H1 (cell line): Measurements from ENCODE around the gene NLN. TPM values are rescaled to one million over a fixed set of nuclear protein-coding genes. Genes with fewer than 3 reads are reported as not detected.

ENCODE experiments used
- CTCF ChIA-PET: fragments of 300-600 bp; sonication (Branson Sonifier 250); formaldehyde crosslinking; loops from one replicate; lab custom pipeline; 2021; ENCODE audit not compliant: partially characterized antibody; lab: Charles Lee
- POLR2A ChIA-PET: fragments of 300-600 bp; sonication (Branson Sonifier 250); formaldehyde crosslinking; loops from one replicate; lab custom pipeline; 2021; ENCODE audit warnings: inconsistent platforms; ENCODE audit not compliant: partially characterized antibody; lab: Charles Lee
- DNase-seq, 2 experiments: peaks; one replicate each; pipeline versions ENCODE4 v3.0.0 to v3.0.0-alpha.2; 2010 to 2022; ENCODE audit warnings: low spot score in 2 of 2, low read depth in 1 of 2, mixed read lengths in 1 of 2
- FAIRE-seq: peaks from 2 replicates; lab custom pipeline; 2011; peaks lifted over from hg19 to GRCh38; lab: Jason Lieb, UNC
- H2AFZ ChIP-seq: 2 replicates; pipeline ENCODE4 v1.8.1; 2012; ENCODE audit warnings: low read length, inconsistent platforms
- H2AK5ac ChIP-seq: 2 replicates; pipeline ENCODE4 v1.6.1; 2013; ENCODE audit warnings: low read depth, low read length
- H2BK120ac ChIP-seq: replicated peaks from 2 replicates; pipeline ENCODE3; 2013; ENCODE audit warnings: low read depth, low read length, inconsistent platforms
- H2BK12ac ChIP-seq: 2 replicates; pipeline ENCODE4 v1.6.1; 2013; ENCODE audit warnings: low read depth, low read length
- H2BK15ac ChIP-seq: 2 replicates; pipeline ENCODE4 v1.6.1; 2013; ENCODE audit warnings: low read length
- H2BK20ac ChIP-seq: 2 replicates; pipeline ENCODE4 v1.6.1; 2013; ENCODE audit warnings: low read length
- H2BK5ac ChIP-seq: 2 replicates; pipeline ENCODE4 v1.6.1; 2013; ENCODE audit warnings: low read depth, low read length
- H3K14ac ChIP-seq: 2 replicates; pipeline ENCODE4 v1.6.1; 2013; ENCODE audit warnings: inconsistent platforms; ENCODE audit not compliant: insufficient read length
- H3K18ac ChIP-seq: 2 replicates; pipeline ENCODE4 v1.6.1; 2013; ENCODE audit warnings: low read length; ENCODE audit errors: extremely low read depth
- H3K23ac ChIP-seq: 2 replicates; pipeline ENCODE4 v1.6.1; 2013; ENCODE audit warnings: inconsistent platforms; ENCODE audit not compliant: insufficient read length
- H3K23me2 ChIP-seq: 2 replicates; pipeline ENCODE4 v1.6.1; 2013; ENCODE audit warnings: low read depth, low read length
- H3K27ac ChIP-seq: 2 replicates; pipeline ENCODE4 v1.6.1; 2011; ENCODE audit warnings: low read depth, low read length, inconsistent platforms
- H3K27me3 ChIP-seq, 4 experiments: replicated peaks in 1 of 4; 1 replicate in 1 of 4; 2 replicates in 3 of 4; pipeline versions ENCODE4 v1.6.1 to v1.8.1; 2011 to 2013; ENCODE audit warnings: low read length in 3 of 4, mild to moderate bottlenecking in 3 of 4, inconsistent platforms in 2 of 4, mixed read lengths in 2 of 4, moderate library complexity in 1 of 4; ENCODE audit not compliant: control insufficient read depth in 3 of 4, insufficient read depth in 3 of 4; ENCODE audit errors: extremely low read depth in 1 of 4
- H3K36me3 ChIP-seq, 4 experiments: 2 replicates each; pipeline versions ENCODE4 v1.6.1 to v1.8.1; 2011 to 2013; ENCODE audit warnings: mild to moderate bottlenecking in 4 of 4, low read length in 3 of 4, moderate library complexity in 2 of 4, control low read depth in 1 of 4, inconsistent platforms in 1 of 4; ENCODE audit not compliant: insufficient read depth in 4 of 4, control insufficient read depth in 2 of 4
- H3K4ac ChIP-seq: replicated peaks from 2 replicates; pipeline ENCODE3; 2013; ENCODE audit warnings: low read length, low read depth, mixed read lengths, inconsistent platforms; ENCODE audit not compliant: insufficient read length
- H3K4me1 ChIP-seq, 4 experiments: replicated peaks in 1 of 4; 1 replicate in 1 of 4; 2 replicates in 3 of 4; pipeline versions ENCODE4 v1.6.1 to v1.8.1; 2011 to 2013; ENCODE audit warnings: low read length in 3 of 4, inconsistent platforms in 2 of 4, mixed read lengths in 1 of 4; ENCODE audit not compliant: insufficient read depth in 4 of 4, control insufficient read depth in 3 of 4
- H3K4me2 ChIP-seq, 2 experiments: 2 replicates each; pipeline versions ENCODE4 v1.6.1 to v1.8.1; 2011 to 2013; ENCODE audit warnings: low read depth in 2 of 2, low read length in 2 of 2, control low read depth in 1 of 2, inconsistent platforms in 1 of 2, mild to moderate bottlenecking in 1 of 2; ENCODE audit not compliant: insufficient read depth in 1 of 2
- H3K4me3 ChIP-seq, 4 experiments: fragments of 200-600, 300-600 bp in 1 of 4; sonication (generic), shearing (Covaris generic), sonication (Bioruptor Twin) in 1 of 4; 2 replicates each; pipeline versions ENCODE4 v1.5.1 to v1.8.1; 2011 to 2016; ENCODE audit warnings: low read length in 4 of 4, low read depth in 3 of 4, control low read depth in 2 of 4, inconsistent platforms in 2 of 4, mild to moderate bottlenecking in 2 of 4, mixed read lengths in 1 of 4, moderate library complexity in 1 of 4; ENCODE audit not compliant: insufficient read depth in 2 of 4; ENCODE audit errors: extremely low read depth in 1 of 4
- H3K56ac ChIP-seq: replicated peaks from 2 replicates; pipeline ENCODE3; 2013; ENCODE audit warnings: low read depth, mild to moderate bottlenecking, mixed read lengths, low read length, inconsistent platforms; ENCODE audit not compliant: insufficient read length
- H3K79me1 ChIP-seq: 2 replicates; pipeline ENCODE4 v1.6.1; 2013; ENCODE audit warnings: low read depth, low read length, control low read depth
- H3K79me2 ChIP-seq, 2 experiments: 2 replicates each; pipeline versions ENCODE4 v1.6.1 to v1.8.1; 2012 to 2013; ENCODE audit warnings: low read length in 2 of 2, mild to moderate bottlenecking in 2 of 2, inconsistent platforms in 1 of 2; ENCODE audit not compliant: insufficient read depth in 2 of 2, control insufficient read depth in 1 of 2
- H3K9ac ChIP-seq, 4 experiments: replicated peaks in 1 of 4; 1 replicate in 1 of 4; 2 replicates in 3 of 4; pipeline versions ENCODE4 v1.6.1 to v1.8.1; 2011 to 2013; ENCODE audit warnings: low read depth in 3 of 4, low read length in 3 of 4, control low read depth in 2 of 4, mild to moderate bottlenecking in 2 of 4, moderate library complexity in 2 of 4, inconsistent platforms in 1 of 4; ENCODE audit errors: extremely low read depth in 1 of 4
- H3K9me3 ChIP-seq, 2 experiments: 2 replicates each; pipeline versions ENCODE4 v1.6.1 to v1.8.1; 2012 to 2013; ENCODE audit warnings: mild to moderate bottlenecking in 2 of 2, moderate library complexity in 2 of 2, control low read depth in 1 of 2, inconsistent platforms in 1 of 2, low read depth in 1 of 2, low read length in 1 of 2, mixed read lengths in 1 of 2; ENCODE audit not compliant: insufficient read depth in 2 of 2
- H4K20me1 ChIP-seq, 2 experiments: replicated peaks in 1 of 2; 2 replicates each; pipeline versions ENCODE3 to v1.8.1; 2011 to 2013; ENCODE audit warnings: inconsistent platforms in 2 of 2, low read length in 2 of 2, mild to moderate bottlenecking in 1 of 2; ENCODE audit not compliant: insufficient read depth in 2 of 2, control insufficient read depth in 1 of 2
- H4K5ac ChIP-seq: 2 replicates; pipeline ENCODE4 v1.6.1; 2013; ENCODE audit warnings: low read length, low read depth, mixed read lengths, inconsistent platforms; ENCODE audit not compliant: insufficient read length
- H4K8ac ChIP-seq: 2 replicates; pipeline ENCODE4 v1.8.0; 2013; ENCODE audit warnings: mild to moderate bottlenecking, moderate library complexity, low read length, inconsistent platforms; ENCODE audit not compliant: insufficient read depth; ENCODE audit errors: extremely low read depth
- H4K91ac ChIP-seq: replicated peaks from 2 replicates; pipeline ENCODE3; 2013; ENCODE audit warnings: low read length, mixed read lengths, inconsistent platforms; ENCODE audit not compliant: insufficient read length
- BCL11A ChIP-seq, 2 experiments: IDR thresholded peaks; one replicate each; pipeline ENCODE4 v1.6.1; 2011; ENCODE audit warnings: low read depth in 2 of 2, low read length in 2 of 2, mild to moderate bottlenecking in 2 of 2
- RBBP5 ChIP-seq: IDR thresholded peaks from 2 replicates; pipeline ENCODE4 v1.7.1; 2012; ENCODE audit warnings: low read depth, mild to moderate bottlenecking, inconsistent platforms, low read length, moderate library complexity, borderline replicate concordance
- WGBS, 2 experiments: shearing (Covaris generic) in 1 of 2; methylation state at CpG; one replicate each; pipeline versions ENCODE4 v1.1.6 to v1.1.7; 2013 to 2015; ENCODE audit warnings: low lambda C conversion rate in 2 of 2, mixed read lengths in 2 of 2, inconsistent platforms in 1 of 2, low coverage in 1 of 2, missing lambda C conversion rate in 1 of 2; ENCODE audit not compliant: insufficient replicate concordance in 2 of 2, insufficient coverage in 1 of 2, insufficient read length in 1 of 2; ENCODE audit errors: extremely low coverage in 1 of 2, missing lambda C conversion rate in 1 of 2; 5-methylcytosine and 5-hydroxymethylcytosine counted together
- polyA plus RNA-seq, 7 experiments: library from polyadenylated mRNA; depleted of rRNA in 3 of 7; stranded (reverse) in 5 of 7; unstranded in 2 of 7; fragments of >200 nt in 5 of 7; fragments of 200-250 nt in 2 of 7; gene quantifications; 1 replicate in 5 of 7; 2 replicates in 1 of 7; 4 replicates in 1 of 7; pipeline versions ENCODE4 v1.2.1 to v1.2.3, GENCODE V29; 2011 to 2013; ENCODE audit warnings: missing spikeins in 2 of 7, mixed read lengths in 2 of 7
- total RNA-seq: library from RNA; stranded (reverse); fragmentation: NEBNext Ultra II Directional; extraction: Animal tissue kit (Norgen Biotek cat#: 25700); gene quantifications from 2 replicates; pipeline ENCODE4 v1.2.1, GENCODE V29; 2021

NLN gene
- total and polyA plus RNA-seq, 2 of the 8 experiments (the other 6 are each of a cell fraction or from before 2014, with no cell fraction given): 46.7 to 192 TPM

DNA sequence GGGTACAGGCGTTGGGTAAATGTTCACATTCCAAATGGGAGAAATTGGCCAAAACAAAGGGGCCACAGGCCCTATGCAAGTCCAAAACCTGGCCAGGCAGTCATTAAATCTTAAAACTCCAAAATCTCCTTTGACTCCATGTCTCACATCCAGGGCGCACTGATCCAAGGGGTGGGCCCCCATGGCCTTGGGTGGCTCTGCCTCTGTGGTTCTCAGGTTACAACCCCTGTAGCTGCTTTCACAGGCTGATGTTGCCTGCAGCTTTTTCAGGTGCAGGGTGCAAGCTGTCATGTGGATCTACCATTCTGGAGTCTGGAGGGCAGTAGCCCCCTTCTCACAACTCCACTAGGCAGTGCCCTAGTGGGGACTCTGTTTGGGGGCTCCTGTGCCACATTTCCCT lies 44.8 kb downstream of the NLN start:
- ChIA-PET POLR2A (interaction anchor here (1.2 to 1.3 kb wide), 2 partner anchors 9 to 13 kb away, joined by 3 read pairs; no protein-coding TSS in a partner anchor), CTCF (interaction anchor here (0.9 kb wide), 1 partner anchor 24 kb away, joined by 3 read pairs; no protein-coding TSS in a partner anchor)
- H3K4me3 ChIP-seq: no peak overlapping the region
- H2BK120ac ChIP-seq: no peak overlapping the region
- peaks cover 2 to 28% (median 12%) of the 10 kb centered on the region in 4 experiments; a peak in 7 of 8 replicates for H3K36me3 ChIP-seq
- H3K9ac ChIP-seq: no peak overlapping the region
- no peak overlapping the region for H3K56ac ChIP-seq
- 89% methylated on average over 2 of the region's 2 CpGs; no CpG with 5 or more reads in 1 of the 2 experiments for WGBS, 2 experiments
- no peak overlapping the region for H4K91ac ChIP-seq
- no peak overlapping the region for H2AFZ ChIP-seq
- no peak overlapping the region for H2BK15ac ChIP-seq
- no peaks in the 10 kb centered on the region for H3K27me3 ChIP-seq
- no peak overlapping the region for H3K27ac ChIP-seq
- no peak overlapping the region for H2AK5ac ChIP-seq
- H3K14ac ChIP-seq: no peak overlapping the region
- H3K23me2 ChIP-seq: no peaks in the 10 kb centered on the region
- DNase-seq: no peak
- H2BK12ac ChIP-seq: no peak overlapping the region
- no peak overlapping the region for H4K8ac ChIP-seq
- no peak overlapping the region for H2BK20ac ChIP-seq
- no peak for FAIRE-seq
- H3K23ac ChIP-seq: no peak overlapping the region
- H3K9me3 ChIP-seq: no peaks in the 10 kb centered on the region
- peaks cover 0 to 5% (median 0%) of the 10 kb centered on the region in 4 experiments; a peak in 2 of 7 replicates for H3K4me1 ChIP-seq
- no peak overlapping the region for H2BK5ac ChIP-seq
- TF ChIP-seq RBBP5: no peak
- no peak for TF ChIP-seq BCL11A (IDR thresholded peaks at IDR 0.05; ENCODE audit: low read depth in 2 of 2, low read length in 2 of 2)
- peaks cover 0 to 2% of the 10 kb centered on the region in 2 experiments for H4K20me1 ChIP-seq
- H3K4ac ChIP-seq: no peak overlapping the region
- no peak overlapping the region for H4K5ac ChIP-seq
- no peak overlapping the region for H3K4me2 ChIP-seq
- peaks cover 0 to 1% of the 10 kb centered on the region in 2 experiments; a peak in 1 of 4 replicates for H3K79me2 ChIP-seq
- no peak overlapping the region for H3K18ac ChIP-seq
- H3K79me1 ChIP-seq: no peaks in the 10 kb centered on the region
